Tongue (tissue), 2 donors: ENCODE results near the gene MPC1. TPM values are rescaled to one million over a fixed set of nuclear protein-coding genes. Genes with fewer than 3 reads are reported as not detected.
A peak's percentile ranks its signal among the peaks of the same experiment; 100 is the strongest.
"Not testable (repeated sequence)": the region's sequence is repeated elsewhere in the genome, so short reads cannot be mapped to it uniquely, and the experiment has no call there.

Experiments
- DNase-seq: peaks from one replicate; pipeline ENCODE4 v3.0.0-alpha.2; 2015
- total RNA-seq: library from RNA; depleted of rRNA; stranded (reverse); fragments of >200 nt; gene quantifications from one replicate; pipeline ENCODE4 v1.2.3, GENCODE V29; 2014

MPC1 gene
- total RNA-seq, 1 donor from 2014 or later: 109 TPM

DNA sequence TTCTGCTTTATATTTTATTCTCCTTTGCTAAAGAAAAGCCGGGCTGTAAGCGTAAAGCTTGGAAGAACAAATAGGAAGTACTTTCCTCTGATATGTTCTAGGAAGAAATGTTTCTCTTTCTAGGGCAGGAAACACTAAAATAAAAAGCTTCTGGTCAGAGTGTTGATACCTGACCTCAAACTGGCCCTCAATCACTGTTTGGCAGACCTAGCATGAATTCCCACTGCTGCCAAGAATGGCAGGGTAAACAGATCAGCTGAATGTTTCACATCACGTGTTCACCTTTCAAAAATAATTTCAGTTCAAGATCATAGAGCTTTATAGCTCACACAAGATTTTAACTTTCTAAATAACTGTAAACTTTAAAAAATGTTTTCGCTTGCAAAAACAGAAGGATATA is 2.9 kb downstream of the MPC1 start:
- no peak for DNase-seq

DNA sequence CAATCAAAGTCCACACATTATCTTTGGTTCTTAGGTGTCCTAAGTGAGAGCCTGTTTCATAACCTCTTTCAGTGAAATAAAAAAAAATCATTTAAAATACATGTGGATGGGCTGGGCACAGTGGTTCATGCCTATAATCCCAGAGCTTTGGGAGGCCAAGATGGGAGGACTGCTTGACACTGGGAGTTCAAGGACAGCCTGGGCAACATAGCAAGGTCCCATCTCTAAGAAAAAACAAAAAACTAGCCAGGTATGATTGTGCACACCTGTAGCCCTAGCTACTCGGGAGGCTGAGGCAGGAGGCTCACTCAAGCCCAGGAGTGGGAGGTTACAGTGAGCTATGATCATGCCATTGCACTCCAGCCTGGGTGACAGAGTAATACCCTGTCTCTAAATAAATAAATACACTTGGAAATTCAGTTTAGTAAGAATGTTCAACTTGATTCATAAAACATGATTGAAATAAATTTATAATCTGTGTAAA is 3.6 kb downstream of the MPC1 start:
- DNase-seq: no peak

DNA sequence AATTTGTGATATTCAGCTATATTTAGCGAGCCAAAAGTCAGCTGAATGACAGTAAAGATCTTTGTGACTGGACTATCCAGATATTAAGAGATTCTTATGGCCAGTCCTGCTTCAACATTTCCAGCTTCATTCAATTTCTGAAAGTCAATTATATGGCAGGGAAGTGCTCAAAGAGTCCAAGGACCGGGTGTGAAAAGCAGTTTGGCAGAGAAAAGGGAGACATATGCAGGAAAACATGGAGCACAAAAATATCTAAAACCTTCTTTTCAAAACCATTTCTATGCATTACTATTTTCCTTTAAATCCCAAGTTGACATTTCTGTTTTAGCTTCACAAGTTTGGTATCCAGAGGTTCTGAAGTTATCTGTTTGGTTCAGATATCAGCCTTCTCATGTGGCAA is 5.0 kb downstream of the MPC1 start:
- DNase-seq: no peak

DNA sequence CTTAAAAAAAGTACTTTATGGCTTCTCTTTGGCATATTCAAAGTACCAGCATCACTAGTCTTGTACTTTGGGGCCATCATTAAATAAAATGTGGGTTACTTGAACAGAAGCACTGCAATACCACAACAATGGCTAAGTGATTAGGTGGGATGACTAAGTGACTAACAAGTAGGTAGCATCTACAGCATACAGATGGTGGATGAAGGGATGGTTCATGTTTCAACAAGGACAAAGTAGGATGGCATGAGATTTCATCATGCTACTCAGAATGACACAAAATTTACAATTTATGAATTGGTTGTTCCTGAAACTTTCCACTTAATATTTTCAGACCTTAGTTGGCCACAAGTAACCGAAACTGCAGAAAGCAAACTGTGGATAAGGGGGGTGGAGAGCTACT is 7.7 kb downstream of the MPC1 start:
- DNase-seq: no peak

DNA sequence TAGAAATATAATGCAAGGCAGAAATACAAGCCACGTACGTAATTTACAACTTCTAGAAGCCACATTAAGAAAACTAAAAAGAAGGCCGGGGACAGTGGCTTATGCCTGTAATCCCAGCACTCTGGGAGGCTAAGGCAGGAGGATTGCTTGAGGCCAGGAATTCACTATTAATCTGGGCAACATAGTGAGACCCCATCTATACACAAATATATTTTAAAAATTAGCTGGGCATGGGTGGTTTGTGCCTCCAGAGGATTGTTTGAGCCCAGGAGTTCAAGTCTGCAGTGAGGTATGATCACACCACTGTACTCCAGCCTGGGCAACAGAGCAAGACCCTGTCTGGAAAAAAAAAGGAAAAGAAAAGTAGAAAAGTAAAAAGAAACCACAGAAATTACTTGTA is 12.3 kb downstream of the MPC1 start:
- DNase-seq: no peak

DNA sequence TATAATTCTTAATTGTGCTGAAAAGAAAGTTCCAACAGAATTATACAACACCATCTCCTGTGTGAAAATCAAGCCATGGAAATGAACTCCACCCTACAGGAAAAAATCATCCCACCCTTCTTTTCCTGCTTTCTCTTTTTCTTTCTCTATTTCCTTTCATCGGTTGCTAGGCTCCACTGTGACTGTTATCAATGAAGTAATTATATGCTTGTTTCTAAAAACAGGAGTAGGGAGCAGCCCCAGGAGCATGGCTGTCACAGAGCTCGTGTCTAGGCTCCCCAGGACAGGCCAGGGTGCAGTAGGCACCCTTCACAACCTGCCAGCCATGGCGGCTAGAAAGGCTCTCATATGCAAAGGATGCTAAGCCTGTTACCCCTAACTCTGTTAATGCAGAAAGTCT is 13.0 kb downstream of the MPC1 start:
- DNase-seq: no peak

DNA sequence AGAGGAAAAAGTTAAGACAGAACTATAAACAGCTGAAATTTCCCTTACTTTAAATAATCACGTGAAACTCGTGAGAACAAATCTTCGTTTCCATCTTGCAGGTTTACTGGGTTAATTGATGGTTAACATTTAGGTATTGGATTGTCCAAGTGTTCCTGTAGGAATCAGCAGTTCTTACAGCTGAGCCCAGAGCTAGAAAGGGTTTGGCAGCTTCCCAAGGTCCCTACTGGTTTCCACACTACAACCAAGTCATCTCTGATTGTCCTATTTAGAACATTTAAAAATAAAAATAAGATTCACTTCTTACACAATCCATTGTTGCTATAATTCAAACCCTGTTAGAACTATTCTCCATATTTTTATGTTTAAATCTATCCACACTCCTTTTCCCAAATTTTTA is 15.8 kb downstream of the MPC1 start:
- DNase-seq: no peak

DNA sequence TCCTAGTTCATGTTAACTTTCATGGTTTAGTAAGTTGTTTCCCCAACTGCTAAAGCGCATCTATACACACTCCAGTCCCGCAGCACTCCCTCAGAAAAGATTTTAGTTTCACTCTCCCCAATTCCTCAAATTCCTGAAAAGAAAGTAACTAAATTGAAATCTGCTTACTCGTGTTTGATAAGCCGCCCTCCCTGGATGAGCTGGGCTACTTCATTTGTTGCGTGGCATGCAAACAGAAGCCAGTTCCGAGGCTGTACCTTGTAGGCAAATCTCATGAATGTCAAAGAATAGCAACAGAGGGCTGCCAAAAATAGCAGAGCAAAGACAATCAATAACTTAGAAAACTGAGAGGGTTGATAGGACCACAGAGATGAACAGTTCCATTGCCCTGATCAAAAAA is 16.9 kb downstream of the MPC1 start:
- no peak for DNase-seq

DNA sequence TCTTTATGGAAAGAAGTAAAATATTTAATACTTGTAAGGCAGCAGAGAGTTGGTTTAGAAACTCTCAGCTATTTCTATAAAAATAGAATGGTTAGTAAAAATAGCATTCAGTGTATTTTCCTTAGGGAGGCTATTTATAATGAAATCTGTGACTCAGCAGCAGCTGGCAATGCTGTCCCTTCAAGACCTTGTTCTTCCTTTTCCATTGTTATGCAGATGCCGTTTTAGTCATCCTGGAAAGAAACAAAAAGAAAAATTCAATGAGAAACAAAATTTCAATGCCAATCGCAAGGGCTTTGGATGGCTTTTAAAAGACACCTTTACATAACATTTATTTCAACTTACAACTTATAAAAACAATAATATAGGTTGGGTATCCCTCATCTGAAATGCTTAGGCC is 17.5 kb downstream of the MPC1 start:
- peak; percentile 23 for DNase-seq

DNA sequence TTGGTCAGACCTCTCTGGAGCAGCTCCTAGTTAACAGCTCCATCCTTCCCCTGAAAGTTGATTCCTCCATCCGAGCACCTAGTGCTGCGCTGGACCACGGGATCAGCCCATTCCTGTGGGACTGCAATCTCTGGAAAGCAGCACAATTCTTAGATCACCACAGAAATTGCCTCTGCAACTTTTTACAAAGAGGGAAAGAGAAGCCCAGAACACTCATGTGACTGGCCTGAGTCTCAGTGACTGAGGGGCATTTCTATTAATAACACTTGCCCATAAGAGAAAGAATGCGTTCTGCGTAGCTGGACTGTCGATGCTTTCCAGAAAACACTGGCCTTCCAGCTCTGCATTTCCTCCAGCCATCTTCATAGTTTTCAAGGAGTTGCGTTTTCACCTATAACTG is 18.3 kb downstream of the MPC1 start:
- DNase-seq: peak; percentile 28

DNA sequence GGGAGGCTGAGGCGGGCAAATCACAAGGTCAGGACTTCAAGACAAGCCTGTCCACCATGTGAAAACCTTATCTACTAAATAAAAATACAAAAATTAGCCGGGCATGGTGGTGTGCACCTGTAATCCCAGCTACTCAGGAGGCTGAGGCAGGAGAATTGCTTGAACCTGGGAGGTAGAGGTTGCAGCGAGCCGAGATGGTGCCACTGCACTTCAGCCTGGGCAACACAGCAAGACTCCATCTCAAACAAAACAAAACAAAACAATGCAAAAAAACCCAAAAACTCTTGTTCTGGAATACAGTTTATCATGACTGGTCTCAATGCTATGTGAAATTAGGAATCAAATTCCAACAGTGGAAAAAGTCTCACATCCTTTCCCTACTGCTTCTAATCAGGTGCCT is 20.3 kb downstream of the MPC1 start:
- DNase-seq: not testable (repeated sequence)

DNA sequence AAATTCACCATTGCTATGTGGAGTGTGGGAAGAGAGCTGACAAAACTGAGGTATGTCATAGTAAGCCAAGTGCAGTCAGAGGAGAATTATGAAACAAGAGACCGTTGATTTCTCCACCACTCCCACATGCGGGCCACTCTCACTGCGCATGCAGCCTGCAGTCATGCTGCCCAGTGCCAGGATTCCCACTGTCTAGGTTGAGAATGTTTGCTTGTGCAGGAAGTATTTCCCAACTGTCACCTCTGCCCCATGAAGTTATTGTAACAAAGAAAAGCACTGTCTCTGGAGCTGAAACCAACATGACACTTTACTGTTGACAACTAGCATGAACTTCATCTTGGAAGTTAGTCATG is 21.7 kb downstream of the MPC1 start:
- no peak for DNase-seq

DNA sequence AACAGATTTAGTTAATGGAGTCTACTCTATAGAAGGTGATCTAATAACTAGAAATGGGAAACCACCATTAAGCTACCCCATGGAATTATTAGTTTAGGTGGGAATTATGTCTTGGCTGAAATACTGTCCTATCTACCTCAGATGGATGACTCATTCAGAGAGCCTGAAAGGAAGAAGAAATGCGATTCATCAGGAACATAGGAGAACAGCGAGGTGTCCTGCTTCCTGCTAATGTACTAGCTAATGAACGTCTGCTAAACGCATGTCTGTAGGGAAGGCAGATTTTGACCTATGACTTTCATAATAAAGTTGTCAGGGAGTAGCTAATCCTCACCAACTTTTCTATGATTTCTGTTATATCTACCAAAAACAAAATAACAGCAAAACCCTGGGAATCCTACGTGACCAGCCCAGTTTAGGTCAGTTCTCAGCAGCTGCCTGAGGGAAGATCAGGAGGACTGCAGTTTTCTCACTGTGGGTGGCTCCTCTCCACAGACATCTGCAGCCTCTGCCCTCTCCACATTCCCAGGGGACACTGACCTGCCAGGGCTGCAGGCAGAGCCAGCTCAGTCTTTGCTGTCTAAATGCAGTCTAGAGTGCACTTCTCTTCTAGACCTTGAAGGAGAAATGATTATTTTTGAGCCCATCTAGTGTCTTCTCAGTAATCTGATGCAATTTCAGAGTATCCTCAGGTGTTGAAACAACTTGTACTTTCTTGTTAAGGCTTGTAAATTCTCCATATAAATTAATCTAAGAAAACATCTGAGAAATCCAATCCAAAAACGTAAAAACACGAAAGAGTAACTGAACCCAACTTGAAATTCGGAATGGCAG is 22.3 kb downstream of the MPC1 start:
- no peak for DNase-seq

DNA sequence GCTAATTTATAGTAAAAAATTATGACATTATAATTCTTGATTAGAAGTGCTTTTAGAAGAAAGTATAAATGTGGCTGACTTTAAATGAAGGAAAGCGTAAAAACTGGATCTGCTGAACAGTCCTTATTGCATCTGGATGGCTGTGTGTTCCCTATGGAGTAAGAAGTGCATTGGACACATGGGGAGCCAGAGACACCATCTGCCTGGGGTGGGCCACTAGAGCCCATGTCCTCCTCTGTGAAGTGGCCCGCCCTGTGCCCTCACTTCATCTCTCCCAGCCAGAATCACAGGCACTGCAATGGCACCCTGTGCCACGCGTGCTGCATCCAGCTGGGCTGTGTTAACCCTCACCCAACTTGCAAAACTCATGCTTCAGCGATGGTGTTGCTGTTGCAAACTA is 27.2 kb downstream of the MPC1 start:
- DNase-seq: no peak

DNA sequence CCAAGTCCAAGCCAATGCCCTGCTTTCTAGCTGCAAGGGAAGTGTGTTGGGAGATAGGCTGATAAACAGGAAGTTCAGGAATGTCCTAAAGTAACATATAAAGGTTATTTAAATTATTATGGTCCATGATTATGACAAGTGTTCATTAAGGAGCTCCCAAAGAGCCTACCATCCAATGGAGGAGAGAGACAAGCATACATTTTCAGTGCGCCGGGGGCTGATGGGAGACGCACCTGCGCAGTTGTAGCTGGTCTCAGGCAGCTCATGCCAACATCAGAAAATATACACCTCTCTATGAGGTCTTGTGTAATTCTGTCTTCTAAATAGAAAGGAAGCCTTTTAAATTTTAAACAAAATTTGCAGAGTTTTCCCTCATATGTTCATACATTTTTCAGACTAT is 27.8 kb downstream of the MPC1 start:
- no peak for DNase-seq

DNA sequence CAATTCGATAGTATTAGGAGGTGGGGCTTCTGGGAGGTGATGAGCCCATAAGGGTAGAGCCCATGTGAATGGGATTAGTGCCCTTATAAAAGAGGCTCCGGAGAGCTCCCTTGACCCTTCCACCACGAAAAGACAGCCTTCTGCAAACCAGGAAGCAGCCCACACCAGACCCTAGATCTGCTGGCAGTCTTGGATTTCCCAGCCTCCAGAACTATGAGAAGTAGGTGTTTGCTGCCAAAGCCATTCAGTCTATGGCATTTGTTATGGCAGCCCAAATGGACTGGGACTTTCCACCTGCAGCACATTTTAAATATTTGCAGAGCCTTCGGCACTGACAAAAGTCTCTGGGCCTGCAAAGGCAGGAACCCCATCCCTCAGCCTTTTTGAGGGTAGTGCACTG is 28.6 kb downstream of the MPC1 start:
- DNase-seq: no peak

DNA sequence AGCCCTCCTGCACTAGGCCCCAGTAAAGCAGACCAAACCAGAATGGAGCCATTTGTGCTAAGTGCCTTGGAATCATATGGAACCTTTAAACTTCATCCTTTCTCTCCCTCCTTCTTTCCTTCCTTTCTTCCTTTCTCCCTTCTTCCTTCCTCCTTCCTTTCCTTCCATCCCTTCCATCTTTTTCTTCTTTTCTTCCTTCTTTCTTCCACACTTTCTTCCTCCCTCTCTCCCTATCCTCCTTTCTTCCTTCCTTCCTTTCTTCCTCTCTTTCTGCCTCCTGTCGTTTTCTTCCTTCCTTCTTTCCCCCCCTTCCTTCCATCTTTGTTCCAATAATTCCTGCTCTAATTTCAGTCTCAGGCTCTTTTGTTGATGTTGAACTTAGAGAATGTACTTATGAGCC is 29.2 kb downstream of the MPC1 start:
- DNase-seq: no peak

DNA sequence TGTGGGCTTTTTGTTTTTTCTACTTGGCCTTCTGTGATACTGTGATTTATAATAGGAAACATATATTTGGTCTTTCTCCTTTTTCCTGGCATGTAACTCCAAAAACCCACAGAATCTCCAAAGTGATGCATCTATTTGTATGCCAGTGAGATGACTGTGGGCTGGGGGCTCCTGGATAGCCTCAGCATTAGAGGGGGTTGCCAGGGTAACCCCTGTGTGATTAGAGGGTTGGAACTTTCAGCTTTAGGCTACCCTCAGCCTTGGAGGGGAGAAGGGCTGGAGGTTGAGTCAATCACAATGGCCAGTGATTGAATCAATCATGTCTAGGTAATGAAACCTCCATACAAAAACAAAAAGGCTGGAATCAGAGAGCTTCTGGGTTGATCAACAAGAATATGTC is 29.8 kb downstream of the MPC1 start:
- DNase-seq: no peak

DNA sequence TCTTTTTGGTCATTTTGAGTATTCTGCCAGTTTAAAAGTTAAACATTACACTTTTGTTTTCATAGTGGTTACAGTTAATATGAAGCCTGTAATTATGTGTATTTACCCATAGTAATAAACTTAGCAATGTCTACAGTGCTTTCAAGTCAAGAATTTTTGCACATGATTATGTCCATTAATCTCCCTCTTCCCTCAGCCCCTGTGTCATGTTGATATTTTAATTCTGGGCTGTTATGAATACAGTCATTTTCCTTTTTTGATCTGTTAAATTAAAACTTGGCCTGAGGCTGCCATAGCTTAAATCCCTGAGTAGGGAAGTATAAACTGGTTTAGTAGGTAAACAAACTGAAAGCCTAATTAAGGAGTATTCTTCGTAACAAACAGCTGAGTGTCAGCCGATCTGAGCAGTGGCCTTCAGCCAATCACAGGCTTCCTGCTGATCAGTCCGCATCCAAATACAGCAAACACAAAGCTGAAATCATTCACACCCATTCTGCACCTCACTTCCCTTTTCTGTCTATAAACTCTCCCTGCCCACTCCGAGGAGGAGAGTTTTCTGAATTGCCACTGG is 30.9 kb downstream of the MPC1 start:
- peak; percentile 8 for DNase-seq

DNA sequence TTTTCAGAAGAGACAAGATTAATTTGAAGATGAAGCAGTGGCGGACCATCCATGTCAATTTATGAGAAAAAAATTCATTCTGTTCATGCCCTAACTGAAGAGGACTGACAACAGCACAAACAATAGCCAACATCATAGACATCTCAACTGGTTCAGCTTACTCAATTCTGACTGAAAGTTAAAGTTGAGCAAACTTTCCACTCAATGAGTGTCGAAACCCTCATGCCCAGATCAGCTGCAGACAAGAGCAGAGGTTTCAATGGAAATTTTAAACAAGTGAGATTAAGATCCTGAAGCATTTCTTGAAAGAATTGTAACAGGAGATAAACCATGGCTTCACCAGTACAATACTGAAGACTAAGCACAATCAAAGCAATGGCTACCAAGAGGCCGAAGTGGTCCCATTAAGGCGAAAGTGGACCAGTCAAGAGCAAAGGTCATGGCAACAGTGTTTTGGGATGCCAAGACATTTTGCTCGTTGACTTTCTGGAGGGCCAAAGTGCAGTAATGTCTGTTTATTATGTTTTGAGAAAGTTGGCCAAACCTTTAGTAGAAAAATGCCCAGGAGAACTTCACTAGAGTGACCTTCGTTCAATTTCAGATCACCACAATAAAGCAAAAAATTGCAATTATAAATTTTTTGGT is 34.3 kb downstream of the MPC1 start:
- no peak for DNase-seq

DNA sequence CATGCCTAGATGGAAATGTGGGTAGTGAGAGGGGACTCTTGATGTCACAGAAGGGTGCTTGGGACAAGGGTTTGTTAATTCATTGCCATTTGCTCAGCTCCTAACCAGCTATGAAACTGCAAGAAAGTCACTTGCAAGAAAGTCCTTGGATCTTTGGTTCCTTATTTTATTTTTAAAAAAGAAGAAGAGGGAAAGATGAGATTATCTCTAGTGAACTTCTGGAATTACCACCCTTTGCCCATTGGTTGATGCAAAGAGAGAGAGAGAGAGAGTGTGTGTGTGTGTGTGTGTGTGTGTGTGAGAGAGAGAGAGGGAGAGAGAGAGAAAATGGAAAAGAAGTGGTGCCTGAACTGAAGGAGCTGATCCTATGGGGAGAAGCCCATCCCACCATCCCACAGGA is 35.8 kb downstream of the MPC1 start:
- DNase-seq: no peak

DNA sequence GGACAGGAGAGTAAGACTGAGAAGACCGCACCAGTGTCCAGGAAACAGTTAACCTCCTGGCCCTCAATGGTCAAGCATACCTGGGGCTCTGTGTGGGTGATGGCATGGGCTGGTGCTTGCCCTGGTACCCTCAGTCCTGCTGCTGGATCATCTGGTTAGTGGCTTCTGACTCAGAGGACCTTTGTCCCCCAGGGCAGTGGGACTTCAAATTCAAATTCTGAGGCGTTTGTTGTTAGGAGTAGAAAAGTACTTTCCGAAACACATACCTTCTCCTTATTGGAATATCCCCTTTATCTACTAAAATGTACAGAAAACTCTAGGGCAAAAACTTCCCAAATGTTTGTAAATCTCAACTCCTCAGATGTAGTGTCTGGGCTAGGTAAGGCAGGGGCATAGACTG is 36.3 kb downstream of the MPC1 start:
- DNase-seq: no peak

DNA sequence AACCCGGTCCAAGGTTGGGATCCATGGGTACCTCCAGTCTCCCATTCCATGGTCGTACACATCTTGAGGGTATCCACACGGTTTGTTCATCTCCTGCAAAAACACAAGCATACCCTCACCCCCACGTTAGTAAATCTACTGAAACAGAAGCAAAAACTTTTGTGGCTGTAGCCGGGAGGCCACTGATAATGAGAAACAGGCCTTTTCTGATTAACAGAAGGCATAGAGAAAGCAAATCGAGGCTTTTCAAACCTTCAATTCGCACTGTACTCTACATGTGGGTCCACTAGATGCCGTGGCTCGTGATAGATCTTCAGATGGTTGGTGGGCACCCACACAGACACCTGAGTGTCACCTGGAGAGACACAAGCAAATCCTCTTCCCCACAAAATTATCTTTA is 37.1 kb downstream of the MPC1 start:
- not testable (repeated sequence) for DNase-seq

DNA sequence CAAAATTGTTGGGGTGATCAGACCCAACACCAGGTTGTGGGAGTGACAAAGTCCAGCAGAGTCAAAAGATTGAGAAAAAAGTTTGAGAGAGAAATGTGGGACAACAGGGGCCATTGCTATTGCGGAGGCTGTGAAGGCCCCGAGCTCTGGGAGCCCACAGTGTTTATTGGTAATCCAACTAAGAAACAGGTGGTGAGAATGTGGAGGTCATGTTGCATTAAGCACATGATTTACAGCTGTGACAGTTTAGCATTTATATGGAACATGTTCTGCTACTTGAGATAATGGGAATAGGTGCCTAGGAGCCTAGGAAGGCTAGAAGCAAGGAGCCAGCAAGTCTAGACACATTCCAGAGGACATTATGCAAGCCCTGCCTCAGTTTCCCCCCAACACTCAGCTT is 37.8 kb downstream of the MPC1 start:
- not testable (repeated sequence) for DNase-seq
